ENCODE measurements around the gene ZNF512B. TPM values are rescaled to one million over a fixed set of nuclear protein-coding genes. Genes with fewer than 3 reads are reported as not detected.
"Not testable (repeated sequence)": the region's sequence is repeated elsewhere in the genome, so short reads cannot be mapped to it uniquely, and the experiment has no call there.

The ZNF512B gene
- polyA plus RNA-seq, 4 donors, result 20.5 to 33.3 (median 27.9) TPM

- no peak for DNase-seq (ENCODE audit: low read depth in 4 of 4, low spot score in 3 of 4)
These were observed 32.1 kb downstream of the ZNF512B start for GRCh38 chr20:63937596-63937995.

- no peak for DNase-seq (ENCODE audit: low read depth in 4 of 4, low spot score in 3 of 4)
These were observed 34.3 kb downstream of the ZNF512B start for GRCh38 chr20:63935447-63935846.

DNA sequence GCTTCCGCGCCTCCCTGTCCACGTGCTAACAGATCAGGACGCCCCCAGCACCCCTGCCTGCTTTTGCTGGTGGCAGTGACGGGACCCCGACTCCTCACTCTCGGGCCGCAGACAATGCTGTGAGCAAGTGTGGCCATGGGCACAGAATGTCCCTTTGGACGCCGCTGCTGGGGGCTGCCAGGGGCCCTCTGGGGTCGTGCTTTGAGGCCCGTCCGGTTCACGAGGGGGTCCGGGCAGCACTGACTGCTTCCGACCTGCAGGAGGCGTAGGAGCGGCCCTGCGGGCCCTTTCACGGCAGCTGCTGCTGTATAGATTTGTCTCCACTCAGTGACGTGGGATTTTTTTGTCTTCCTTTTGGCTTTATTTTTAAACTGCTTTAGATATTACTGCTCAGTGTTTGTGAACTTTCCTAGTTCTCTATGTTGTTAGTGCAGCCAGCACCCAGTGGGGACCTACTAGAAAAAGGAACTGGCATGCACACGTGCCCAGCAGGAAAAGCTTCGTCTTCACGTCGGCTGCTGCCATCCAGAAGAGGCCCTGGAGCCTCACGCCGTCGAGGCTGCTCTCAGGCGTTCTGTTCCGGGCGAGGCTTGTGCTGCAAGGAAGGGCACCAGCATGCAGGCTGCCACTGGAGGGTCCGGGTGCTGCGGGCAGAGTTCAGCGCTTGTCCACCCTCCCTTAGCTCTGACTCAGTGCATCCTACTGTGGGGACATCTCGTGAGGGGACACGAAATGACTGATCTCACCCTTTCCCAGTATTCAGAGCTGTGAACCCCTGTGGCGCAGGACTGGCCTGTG lies 35.3 kb downstream of the ZNF512B start:
- no peak for DNase-seq (ENCODE audit: low read depth in 4 of 4, low spot score in 3 of 4)

GRCh38 chr20:63933646-63934045 lies 36.1 kb downstream of the ZNF512B start:
- no peak for DNase-seq (ENCODE audit: low read depth in 4 of 4, low spot score in 3 of 4)

- DNase-seq (ENCODE audit: low read depth in 4 of 4, low spot score in 3 of 4), result no peak
These were observed 37.0 kb downstream of the ZNF512B start for GRCh38 chr20:63932606-63933160.

DNA sequence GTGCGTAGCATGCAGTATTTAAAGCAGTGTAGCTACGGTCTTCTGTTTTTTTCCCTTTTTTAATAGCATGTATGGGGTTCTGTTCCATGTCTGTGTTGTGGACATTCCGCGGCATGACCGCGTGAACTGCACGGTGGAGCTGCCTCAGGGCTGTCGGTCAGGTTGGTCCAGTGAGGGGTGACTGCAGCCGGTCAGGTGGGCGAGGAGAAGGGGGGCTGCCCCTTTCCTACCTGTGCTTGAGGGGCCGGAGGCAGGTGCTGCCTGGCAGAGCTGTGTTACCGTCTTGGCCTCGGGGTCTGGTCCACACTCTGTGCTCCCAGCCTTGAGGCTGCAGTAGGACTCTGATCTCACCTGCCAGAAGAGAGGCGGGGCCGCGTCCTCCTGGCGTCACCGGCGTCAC lies 38.0 kb downstream of the ZNF512B start:
- DNase-seq (ENCODE audit: low read depth in 4 of 4, low spot score in 3 of 4), result no peak

DNA sequence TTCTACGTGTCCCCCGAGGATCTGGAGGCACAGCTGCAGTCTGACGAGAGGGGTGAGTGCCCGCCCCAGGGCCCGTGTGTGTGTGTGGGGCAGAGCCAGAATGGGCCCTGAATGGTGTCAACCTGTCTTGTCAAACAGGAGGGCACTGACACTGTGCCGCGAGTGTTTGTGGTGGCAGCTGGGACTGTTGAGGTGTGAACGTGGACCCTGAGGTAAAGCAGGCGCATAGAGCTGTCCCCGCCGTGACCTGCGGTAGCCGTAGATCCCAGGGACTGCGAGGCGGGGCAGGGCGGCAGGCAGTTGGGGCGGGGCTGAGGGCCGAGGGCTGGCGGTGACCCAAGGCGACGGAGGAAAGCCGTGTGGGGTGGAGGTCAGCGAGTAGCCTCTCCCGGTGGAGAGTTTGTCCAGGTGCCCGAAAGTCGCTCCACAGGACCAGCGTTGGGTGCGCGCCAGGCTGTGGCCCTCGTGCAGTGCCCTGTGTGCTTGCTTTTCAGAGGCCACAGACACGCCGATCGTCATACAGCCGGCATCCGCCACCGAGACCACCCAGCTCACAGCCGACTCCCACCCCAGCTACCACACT lies 38.7 kb downstream of the ZNF512B start:
- no peak for DNase-seq (ENCODE audit: low read depth in 4 of 4, low spot score in 3 of 4)

DNA sequence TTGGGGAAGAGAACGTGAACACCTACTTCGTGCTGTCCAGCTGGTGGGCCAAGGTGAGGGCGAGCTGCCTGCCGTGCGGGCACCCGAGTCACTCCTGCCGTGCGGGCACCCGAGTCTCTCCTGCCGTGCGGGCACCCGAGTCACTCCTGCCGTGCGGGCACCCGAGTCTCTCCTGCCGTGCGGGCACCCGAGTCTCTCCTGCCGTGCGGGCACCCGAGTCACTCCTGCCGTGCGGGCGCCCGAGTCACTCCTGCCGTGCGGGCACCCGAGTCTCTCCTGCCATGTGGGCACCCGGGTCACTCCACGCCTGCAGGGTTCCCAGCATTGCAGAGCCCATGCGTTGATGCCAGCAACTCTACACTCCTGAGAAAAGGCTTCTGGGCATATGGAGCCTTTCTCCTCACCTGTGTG lies 40.3 kb downstream of the ZNF512B start:
- DNase-seq (ENCODE audit: low read depth in 4 of 4, low spot score in 3 of 4), result not testable (repeated sequence)

- DNase-seq (ENCODE audit: low read depth in 4 of 4, low spot score in 3 of 4), result no peak
These were observed 40.7 kb downstream of the ZNF512B start for GRCh38 chr20:63929071-63929470.

GRCh38 chr20:63926298-63926697 lies 43.4 kb downstream of the ZNF512B start:
- no peak for DNase-seq (ENCODE audit: low read depth in 4 of 4, low spot score in 3 of 4)

DNA sequence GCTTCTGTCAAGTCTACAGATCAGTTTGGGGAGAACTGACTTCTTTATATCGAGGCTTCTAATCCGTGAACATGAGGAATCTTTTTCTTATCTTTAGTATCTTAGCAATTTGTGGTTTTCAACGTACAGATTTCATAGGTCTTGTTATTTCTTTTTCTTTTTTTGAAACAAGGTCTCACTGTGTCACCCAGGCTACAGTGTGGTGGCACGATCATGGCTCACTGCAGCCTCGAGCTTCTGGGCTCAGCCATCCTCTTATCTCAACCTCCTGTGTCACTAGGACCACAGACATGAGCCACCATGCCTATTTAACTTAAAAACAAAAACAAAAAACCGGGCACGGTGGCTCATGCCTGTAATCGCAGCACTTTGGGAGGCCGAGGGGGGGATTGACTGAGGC lies 45.5 kb downstream of the ZNF512B start:
- DNase-seq (ENCODE audit: low read depth in 4 of 4, low spot score in 3 of 4), result no peak

GRCh38 chr20:63923651-63924050 lies 46.1 kb downstream of the ZNF512B start:
- DNase-seq (ENCODE audit: low read depth in 4 of 4, low spot score in 3 of 4), result no peak

- no peak for DNase-seq (ENCODE audit: low read depth in 4 of 4, low spot score in 3 of 4)
These were observed 49.5 kb downstream of the ZNF512B start for GRCh38 chr20:63920226-63920625.

DNA sequence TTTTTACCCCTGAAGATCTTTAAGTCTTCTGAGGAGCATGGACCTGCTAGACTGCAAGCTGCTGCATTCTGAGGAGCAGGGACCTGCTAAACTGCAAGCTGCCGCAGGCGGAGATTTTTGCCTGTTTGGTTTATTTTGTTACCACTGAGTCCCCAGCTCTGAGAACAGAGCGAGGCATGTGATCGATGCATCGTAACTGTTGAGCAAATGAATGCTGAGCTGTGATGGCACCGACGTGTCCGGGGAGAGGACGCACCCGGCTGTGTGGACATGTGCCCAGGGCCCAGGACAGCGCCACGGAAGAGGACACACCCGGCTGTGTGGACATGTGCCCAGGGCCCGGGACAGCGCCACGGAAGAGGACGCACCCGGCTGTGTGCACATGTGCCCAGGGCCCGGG lies 50.6 kb downstream of the ZNF512B start:
- DNase-seq (ENCODE audit: low read depth in 4 of 4, low spot score in 3 of 4), result no peak

GRCh38 chr20:63917811-63918210 lies 51.9 kb downstream of the ZNF512B start:
- DNase-seq (ENCODE audit: low read depth in 4 of 4, low spot score in 3 of 4), result no peak

- DNase-seq (ENCODE audit: low read depth in 4 of 4, low spot score in 3 of 4), result not testable (repeated sequence)
These were observed 53.3 kb downstream of the ZNF512B start for GRCh38 chr20:63916371-63916939.

DNA sequence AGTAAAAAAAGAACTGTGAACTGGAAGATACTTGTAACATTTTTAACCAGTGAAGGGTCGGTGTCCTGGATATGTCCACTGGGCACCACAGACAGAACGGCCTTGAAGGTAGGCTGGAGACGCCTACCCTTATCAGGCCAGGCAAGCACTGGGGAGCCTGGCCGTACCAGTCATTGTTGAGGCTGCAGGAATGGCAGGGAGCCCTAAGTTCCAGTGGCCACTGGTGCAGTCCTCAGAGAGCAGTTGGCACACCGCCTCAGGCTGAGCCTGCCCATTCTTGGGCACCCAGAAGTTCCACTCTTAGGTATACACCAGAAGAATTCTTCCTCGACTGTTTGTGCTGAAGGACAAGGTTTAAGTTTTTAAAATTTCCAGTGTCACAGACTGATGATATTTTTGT lies 54.3 kb downstream of the ZNF512B start:
- no peak for DNase-seq (ENCODE audit: low read depth in 4 of 4, low spot score in 3 of 4)

GRCh38 chr20:63913768-63914167 lies 56.0 kb downstream of the ZNF512B start:
- DNase-seq (ENCODE audit: low read depth in 4 of 4, low spot score in 3 of 4), result no peak

GRCh38 chr20:63911176-63911575 lies 58.6 kb downstream of the ZNF512B start:
- no peak for DNase-seq (ENCODE audit: low read depth in 4 of 4, low spot score in 3 of 4)

DNA sequence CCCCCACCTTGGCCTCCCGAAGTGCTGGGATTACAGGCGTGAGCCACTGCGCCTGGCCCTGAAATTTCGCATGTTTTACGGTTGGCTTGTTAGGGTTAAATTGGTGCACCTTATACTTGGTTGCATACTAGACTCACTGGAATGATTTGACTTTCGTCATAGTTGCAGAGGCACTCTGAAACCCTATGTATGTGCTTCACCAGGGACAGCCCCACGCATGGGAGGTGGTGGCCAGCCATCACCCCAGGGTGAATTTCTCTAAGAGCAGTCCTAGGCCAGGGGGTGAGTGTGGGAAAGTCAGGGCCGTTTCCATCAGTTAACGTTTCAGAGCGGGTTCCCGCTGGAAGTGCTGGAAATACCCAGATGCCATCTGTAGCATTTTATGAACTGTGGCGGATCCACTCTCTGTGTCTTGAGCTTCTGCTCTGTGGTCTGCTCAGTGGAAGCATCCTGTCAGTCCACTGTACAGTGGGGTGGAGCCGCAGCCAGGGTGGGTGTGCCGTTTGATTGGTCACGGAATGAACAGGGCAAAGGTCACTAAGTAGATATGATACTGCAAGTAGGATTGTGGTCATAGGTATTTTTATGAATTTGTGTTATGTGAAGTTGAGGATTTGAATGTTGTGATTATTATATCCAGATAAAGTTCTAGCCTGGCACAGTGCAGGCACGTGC lies 61.6 kb downstream of the ZNF512B start:
- DNase-seq (ENCODE audit: low read depth in 4 of 4, low spot score in 3 of 4), result no peak
